HG03565 (cell line): ENCODE results near the gene SPHK2.
A peak's percentile ranks its signal among the peaks of the same experiment; 100 is the strongest.
"Not testable (repeated sequence)": the region's sequence is repeated elsewhere in the genome, so short reads cannot be mapped to it uniquely, and the experiment has no call there.

Experiments
- ATAC-seq: cut with Tn5 transposase; IDR thresholded peaks from one replicate; pipeline ENCODE4 v1.9.1; 2021; ENCODE audit warnings: mild to moderate bottlenecking, moderate library complexity; ENCODE audit not compliant: unreplicated experiment

Gene SPHK2

DNA sequence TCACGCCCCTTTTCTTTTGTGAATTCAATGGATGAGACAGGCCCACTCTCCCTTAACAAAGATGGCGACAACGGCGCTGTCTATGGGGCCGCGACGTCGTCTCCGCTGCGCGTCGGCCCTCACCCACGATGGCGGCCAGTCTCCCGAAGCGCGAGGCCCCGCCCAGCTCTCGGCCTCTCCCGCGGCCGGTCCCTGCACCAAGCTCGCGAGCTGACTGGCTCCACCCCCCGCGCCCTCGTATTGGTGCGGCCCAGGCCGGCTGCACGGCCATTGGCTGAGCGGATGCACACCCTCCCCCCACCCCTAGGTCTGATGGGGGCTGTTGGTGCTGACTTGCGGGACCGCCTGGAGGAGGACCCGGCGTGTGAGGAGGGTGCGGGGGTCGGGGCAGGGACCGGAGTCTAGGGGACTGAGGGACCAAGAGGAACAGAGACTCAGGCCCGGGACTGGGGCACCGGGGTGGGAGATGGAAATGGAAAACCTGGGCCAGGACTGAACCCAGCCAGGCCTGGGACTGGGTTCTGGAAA, 4.8 kb downstream of the SPHK2 start:
- ATAC-seq: peak; percentile 33

DNA sequence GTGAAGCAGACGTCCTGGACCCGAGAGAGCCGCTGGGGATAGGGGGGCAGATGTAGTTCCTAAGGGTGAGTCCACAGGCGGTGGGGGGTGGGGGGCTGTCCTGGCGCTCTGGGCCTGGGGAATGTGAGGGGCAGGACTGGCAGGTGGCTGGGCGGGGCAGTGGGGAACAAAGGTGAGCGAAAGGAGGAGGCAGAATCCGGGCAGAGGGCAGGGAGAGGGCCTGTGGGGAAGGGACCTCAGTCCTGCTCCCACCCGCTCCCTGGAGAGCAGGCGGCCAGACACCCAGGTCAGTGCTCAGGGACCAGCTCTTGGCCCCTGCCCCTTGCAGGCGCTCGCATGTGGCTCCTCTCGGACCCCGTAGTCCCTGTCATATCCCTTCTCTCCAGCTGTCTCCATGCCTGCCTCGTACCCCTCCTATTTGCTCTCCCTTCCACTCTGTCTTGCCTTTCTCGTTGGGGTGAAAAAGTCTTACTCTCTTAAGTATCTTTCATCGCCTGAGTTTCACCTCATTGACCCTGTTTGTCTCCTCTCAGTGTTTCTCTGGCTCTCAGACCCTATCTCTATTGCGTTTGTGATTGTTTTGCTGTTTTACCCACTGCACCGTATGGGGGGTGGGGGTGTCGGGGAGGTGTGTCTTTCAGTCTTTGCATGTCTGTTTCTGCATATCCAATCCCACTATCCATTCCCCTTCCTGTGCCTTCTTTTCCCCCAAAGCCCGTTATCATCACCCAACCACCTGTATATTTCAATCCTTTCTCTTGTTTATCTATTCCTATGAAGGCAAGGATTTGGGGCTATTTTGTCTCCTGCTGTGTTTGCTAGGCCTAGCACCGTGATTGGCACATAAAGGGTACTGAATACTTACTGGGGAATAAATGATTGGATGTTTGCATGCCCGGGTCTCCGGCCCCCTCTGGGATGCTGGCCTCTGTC, 5.8 kb downstream of the SPHK2 start:
- no peak for ATAC-seq

DNA sequence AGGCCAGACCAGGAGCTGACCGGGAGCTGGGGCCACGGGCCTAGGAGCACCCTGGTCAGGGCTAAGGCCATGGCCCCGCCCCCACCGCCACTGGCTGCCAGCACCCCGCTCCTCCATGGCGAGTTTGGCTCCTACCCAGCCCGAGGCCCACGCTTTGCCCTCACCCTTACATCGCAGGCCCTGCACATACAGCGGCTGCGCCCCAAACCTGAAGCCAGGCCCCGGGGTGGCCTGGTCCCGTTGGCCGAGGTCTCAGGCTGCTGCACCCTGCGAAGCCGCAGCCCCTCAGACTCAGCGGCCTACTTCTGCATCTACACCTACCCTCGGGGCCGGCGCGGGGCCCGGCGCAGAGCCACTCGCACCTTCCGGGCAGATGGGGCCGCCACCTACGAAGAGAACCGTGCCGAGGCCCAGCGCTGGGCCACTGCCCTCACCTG, 6.6 kb downstream of the SPHK2 start:
- ATAC-seq: no peak

DNA sequence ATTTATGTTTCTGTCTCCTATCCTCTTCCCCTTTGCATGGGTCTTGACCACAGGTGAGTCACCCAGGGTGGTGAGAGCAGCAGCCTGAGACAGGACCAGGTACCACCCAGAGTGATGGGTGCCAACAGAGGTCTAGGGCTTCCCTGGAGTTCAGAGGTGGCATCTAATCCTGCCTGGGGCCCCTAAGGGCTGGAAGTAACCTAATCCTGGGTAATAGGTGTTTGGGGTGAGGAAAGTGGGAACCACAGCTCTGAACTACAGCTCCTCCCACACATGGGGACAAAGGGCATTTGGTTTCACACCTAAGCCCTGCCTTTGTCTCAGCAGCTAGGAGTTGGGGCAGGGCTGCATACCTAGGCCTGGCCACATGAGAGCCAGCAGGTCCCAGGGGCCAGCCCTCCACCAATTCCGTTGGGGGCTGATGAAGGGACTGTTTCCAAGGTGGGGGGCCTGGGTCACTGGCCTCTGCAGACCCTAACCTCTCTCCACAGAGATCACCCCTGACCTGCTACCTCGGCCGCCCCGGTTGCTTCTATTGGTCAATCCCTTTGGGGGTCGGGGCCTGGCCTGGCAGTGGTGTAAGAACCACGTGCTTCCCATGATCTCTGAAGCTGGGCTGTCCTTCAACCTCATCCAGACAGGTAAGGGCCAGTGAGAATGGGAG, 8.0 kb downstream of the SPHK2 start:
- ATAC-seq: no peak

DNA sequence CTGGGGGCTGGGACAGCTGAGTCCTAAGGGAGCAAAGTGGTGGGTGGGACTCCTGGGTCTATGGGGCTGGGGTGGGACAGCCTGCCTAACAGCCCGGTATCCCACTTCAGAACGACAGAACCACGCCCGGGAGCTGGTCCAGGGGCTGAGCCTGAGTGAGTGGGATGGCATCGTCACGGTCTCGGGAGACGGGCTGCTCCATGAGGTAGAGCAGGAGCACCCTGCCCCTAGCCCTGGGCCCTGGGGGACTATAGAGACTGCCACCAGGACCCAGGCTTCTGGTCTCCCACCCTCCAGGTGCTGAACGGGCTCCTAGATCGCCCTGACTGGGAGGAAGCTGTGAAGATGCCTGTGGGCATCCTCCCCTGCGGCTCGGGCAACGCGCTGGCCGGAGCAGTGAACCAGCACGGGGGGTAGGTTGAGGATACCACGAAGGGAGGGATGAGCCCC, 8.6 kb downstream of the SPHK2 start:
- no peak for ATAC-seq

DNA sequence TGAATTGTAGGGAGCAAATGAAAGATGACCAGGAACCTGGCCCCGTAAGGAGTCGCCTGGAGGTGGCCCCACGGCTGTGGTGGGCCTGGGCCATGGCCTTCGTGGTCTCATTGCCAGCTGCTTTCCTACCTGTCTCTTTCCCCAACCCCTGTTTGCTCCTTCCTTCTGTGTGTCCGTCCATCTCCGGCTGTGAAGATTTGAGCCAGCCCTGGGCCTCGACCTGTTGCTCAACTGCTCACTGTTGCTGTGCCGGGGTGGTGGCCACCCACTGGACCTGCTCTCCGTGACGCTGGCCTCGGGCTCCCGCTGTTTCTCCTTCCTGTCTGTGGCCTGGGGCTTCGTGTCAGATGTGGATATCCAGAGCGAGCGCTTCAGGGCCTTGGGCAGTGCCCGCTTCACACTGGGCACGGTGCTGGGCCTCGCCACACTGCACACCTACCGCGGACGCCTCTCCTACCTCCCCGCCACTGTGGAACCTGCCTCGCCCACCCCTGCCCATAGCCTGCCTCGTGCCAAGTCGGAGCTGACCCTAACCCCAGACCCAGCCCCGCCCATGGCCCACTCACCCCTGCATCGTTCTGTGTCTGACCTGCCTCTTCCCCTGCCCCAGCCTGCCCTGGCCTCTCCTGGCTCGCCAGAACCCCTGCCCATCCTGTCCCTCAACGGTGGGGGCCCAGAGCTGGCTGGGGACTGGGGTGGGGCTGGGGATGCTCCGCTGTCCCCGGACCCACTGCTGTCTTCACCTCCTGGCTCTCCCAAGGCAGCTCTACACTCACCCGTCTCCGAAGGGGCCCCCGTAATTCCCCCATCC, 9.4 kb downstream of the SPHK2 start:
- ATAC-seq: no peak

DNA sequence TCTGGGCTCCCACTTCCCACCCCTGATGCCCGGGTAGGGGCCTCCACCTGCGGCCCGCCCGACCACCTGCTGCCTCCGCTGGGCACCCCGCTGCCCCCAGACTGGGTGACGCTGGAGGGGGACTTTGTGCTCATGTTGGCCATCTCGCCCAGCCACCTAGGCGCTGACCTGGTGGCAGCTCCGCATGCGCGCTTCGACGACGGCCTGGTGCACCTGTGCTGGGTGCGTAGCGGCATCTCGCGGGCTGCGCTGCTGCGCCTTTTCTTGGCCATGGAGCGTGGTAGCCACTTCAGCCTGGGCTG, 9.9 kb downstream of the SPHK2 start:
- ATAC-seq: no peak

DNA sequence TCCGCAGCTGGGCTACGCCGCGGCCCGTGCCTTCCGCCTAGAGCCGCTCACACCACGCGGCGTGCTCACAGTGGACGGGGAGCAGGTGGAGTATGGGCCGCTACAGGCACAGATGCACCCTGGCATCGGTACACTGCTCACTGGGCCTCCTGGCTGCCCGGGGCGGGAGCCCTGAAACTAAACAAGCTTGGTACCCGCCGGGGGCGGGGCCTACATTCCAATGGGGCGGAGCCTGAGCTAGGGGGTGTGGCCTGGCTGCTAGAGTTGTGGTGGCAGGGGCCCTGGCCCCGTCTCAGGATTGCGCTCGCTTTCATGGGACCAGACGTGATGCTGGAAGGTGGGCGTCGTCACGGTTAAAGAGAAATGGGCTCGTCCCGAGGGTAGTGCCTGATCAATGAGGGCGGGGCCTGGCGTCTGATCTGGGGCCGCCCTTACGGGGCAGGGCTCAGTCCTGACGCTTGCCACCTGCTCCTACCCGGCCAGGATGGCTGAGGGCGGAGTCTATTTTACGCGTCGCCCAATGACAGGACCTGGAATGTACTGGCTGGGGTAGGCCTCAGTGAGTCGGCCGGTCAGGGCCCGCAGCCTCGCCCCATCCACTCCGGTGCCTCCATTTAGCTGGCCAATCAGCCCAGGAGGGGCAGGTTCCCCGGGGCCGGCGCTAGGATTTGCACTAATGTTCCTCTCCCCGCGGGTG, 10.4 kb downstream of the SPHK2 start:
- no peak for ATAC-seq

DNA sequence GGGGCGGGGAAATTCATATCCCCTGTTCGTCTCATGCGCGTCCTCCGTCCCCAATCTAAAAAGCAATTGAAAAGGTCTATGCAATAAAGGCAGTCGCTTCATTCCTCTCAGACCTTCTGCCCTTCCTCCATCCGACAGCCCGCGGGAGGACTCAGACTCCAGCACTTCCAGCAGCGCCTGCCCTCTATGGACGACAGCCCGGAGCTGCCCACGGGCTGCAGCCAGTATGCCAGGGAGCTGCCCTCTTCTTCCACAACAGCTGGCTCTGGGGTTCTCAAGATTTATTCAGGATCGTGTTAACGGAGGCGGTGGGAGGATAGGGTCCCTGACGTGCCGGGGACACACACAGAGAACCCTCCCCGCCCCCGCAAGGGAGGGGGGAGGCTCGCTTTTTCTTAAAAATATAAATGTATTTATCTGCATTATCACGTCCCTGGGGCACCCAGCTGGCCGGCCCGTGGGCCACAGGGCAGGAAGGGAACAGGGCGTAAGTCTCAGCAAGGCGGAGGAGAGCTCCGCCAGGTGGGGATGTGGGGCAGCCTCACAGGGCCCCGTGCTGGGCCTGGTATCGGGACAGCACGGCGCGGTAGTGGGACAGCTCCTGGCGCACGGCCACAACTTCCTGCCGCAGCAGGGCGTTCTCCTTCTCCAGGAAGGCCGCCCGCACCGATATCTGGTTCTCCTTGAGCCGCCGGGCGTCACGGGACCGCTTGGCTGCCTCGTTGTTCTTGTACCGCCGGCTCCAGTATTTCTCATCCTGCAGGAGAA, 11.2 kb downstream of the SPHK2 start:
- no peak for ATAC-seq

DNA sequence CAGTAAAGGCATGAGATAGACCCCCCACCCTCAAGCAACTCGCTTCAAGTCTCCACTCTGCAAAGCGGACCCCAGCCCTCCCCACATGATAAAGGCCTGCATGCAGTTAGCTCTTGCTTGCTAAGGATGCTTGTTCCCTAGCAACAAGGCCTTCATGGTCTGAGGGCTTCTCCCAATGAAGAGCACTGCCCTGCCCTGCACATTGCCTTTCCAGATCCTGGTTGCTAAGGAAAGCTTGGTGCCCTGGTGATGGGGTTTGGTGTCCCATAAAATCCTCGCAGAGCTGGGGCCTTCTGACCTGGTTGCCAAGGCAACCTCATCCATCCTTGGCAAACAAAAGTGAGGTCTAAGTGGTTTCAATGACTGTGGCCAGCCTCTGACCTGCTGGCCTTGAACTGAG, 11.9 kb downstream of the SPHK2 start:
- ATAC-seq: no peak

DNA sequence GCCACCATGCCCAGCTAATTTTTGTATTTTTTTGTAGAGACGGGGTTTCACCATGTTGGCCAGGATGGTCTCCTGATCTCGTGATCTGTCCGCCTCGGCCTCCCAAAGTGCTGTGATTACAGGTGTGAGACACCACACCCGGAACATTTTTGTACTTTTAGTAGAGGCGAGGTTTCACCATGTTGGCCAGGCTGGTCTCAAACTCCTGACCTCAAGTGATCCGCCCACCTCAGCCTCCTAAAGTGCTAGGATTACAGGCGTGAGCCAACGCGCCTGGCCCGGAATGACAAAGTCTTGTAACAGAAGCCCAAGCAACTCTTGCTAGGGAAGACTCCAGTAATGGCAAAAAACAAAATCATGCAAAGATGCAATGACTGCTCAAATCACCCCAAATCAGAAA, 13.0 kb downstream of the SPHK2 start:
- not testable (repeated sequence) for ATAC-seq

DNA sequence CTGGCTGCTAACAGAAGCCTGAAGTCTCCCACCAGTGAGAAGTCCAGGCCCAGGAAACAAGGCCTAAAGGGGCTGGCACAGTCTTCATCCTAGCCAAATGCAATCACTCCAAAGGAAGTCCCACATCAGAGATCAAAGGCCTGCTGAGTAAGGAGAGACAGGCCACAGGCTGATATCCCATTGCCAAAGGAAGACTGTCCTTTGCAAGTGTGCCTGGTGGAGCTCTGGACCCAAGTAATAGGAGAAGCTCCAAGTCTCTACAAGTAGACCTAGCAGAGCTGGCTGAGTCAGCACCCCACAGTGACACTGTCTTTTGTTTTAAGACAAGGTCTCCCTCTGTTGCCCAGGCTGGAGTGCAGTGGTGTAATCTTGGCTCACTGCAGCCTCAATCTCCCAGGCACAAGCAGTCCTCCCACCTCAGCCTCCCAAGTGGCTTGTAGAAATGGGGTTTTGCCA, 13.4 kb downstream of the SPHK2 start:
- no peak for ATAC-seq

DNA sequence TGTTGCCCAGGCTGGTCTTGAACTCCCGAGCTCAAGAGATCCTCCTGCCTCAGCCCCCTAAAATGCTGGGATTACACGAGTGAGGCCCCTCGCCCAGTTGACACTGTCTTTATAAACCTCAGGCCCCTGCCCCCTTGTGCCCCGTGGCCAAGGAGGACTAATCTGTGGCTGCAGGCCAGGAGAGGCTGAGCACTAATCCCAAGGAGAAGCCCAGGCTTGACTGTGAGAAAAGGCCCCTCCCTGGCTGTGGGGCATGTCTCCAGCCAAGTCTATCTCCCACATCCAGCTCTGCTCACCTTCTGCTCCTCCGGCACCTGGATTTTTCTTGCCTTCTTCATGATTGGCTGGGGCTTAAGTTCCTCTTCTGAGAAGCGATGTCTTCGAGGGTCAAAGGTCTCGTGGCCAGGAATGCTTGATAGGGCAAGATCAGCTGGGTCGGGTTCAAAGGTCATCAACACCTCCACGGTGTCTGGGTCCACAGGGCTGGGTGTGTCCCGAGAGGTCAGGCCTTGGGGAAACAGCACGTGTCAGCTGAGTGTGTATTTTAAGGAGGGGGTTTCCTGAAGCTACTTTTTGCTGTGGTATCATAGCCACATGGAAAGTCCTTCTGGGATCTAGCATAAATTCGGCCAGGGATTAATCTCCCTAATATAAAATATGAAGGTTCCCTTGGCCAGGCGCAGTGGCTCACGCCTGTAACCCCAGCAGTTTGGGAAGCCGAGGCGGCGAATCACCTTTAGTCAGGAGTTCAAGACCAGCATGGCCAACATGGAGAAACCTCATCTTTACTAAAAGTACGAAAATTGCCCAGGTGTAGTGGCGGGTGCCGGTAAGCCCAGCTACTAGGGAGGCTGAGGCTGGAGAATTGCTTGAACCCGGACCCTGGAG, 14.1 kb downstream of the SPHK2 start:
- no peak for ATAC-seq

DNA sequence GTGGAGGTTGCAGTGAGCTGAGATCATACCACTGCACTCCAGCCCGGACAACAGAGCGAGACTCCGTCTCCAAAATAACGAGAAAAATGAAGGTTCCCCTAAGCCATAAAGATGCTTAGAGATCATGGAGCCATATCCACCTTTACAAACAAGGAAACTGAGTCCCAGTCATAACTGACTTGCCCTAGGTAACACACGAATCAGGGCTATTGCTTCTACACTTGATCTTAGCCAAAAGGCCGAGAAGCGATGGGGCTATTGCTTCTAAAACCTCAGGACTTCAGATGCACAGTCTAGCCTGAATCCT, 14.7 kb downstream of the SPHK2 start:
- ATAC-seq: no peak

DNA sequence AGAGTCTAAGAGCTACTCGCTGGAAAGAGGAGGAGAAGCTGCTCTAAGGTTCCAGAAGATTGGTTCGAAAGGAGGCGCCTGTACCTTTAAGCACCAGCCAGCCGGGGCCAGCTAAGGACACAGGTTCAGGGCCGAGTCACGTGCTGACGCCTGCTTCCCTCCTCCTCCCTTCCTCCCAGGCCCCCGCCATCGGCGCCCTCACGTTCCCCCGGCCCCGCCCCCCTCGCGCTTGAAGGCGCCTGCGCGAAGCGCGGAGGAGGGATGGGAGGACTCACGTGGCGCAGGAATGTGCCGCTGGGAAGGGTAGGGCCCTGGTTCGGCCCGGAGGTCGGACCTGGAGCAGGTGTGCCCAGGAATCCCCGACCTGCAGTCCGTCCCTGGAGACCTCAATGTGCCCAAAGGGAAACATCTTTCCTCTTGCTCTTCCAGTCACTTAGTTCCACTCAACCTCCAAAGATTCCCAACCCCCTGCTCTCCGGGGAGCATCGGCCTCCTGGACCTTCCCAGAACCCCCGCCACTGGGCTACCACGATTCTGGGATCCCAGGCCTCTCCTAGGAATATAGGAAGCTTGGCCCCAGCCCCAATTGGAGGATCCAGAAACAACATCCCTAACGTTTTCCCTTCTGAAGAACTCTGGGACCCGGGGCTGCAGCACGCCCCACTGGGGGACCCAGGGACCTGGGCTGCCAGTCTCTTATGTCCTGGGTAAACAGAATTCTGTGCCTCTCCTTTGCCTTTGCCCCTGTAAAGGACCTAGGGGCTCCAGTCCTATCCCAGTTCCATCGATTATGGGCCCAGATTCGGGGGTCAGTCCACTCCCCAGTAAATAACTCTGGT, 15.3 kb downstream of the SPHK2 start:
- ATAC-seq: peak; percentile 26

DNA sequence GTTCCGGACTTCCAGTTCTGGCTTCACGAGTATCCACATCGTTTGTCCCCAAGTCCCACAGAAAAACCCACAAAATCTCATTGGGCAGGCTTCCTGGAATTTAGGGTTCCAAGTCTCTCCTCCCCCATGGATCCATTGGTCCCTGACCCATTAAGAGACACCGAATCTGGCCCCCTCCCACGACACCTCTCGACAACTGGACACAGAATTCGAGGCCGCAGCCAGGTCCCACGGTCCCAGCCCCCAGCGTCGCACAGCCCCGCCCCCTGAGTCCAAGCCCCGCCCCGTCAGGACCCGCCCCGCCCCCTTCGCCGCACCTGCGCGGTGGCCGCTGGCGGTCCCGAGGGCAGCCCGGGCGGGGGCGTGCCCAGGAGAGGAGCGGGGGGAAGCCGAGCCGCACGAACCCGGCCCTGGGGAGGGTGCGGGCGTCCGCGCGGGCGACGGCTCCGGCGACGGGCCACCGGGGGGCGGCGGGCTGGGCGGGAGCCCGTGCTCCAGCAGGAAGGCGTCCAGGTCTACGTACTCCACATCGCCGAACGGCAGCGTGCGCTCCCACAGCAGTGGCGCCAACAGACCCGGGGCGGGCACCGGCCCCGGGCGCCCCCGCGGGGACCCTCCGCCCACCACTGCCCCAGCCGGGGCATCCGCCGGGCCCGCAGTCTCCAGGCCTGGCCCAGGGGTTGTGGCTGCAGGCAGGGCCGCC, 16.1 kb downstream of the SPHK2 start:
- ATAC-seq: no peak
